ENCODE results near the gene KLHL21. TPM values are rescaled to one million over a fixed set of nuclear protein-coding genes. Genes with fewer than 3 reads are reported as not detected.

Gene KLHL21
- total RNA-seq, 1 donor = 51.8 TPM

DNA sequence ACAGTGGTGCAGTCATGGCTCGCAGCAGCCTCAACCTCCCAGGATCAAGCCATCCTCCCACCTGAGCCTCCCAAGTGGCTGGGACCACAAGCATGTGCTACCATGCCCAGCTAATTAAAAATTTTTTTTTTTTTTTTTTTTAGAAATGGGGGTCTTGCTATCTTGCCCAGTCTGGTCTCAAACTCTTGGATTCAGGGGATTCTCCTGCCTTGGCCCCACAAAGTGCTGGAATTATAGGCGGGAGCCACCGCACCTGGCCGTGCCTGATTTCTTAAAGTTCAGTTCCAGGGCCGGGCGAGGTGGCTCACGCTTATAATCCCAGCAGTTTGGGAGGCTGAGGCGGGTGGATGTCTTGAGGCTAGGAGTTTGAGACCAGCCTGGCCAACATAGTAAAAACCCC is 28.4 kb upstream of the KLHL21 start:
- no peak for DNase-seq (ENCODE audit: low read depth)
- TF ChIP-seq, protein P1, sequence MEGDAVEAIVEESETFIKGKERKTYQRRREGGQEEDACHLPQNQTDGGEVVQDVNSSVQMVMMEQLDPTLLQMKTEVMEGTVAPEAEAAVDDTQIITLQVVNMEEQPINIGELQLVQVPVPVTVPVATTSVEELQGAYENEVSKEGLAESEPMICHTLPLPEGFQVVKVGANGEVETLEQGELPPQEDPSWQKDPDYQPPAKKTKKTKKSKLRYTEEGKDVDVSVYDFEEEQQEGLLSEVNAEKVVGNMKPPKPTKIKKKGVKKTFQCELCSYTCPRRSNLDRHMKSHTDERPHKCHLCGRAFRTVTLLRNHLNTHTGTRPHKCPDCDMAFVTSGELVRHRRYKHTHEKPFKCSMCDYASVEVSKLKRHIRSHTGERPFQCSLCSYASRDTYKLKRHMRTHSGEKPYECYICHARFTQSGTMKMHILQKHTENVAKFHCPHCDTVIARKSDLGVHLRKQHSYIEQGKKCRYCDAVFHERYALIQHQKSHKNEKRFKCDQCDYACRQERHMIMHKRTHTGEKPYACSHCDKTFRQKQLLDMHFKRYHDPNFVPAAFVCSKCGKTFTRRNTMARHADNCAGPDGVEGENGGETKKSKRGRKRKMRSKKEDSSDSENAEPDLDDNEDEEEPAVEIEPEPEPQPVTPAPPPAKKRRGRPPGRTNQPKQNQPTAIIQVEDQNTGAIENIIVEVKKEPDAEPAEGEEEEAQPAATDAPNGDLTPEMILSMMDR (IDR thresholded peaks at IDR 0.05; ENCODE audit: insufficient read depth, low read depth, low read length) = no peak
- H3K4me3 ChIP-seq (ENCODE audit: low read depth, low read length) = no peak overlapping the region

DNA sequence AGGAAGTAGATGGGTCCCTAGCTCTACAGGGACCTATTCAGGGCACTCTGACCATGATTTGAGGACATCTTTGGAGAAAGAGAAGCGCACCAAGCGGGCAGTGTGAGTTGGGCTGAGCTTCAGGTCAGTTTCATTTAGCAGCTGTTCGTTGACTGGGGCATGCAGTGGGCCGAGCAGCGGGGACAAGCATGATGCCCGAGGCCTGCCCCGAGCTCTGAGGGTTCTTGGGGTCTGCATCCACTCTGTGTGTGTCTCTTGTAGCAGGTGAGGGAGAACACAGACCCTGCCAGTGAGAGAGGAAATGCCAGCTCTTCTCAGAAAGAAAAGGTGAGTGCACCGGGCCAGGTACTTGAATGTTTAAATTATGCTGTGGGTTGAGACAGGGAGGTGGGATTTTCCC is 27.4 kb upstream of the KLHL21 start:
- DNase-seq (ENCODE audit: low read depth) = no peak
- TF ChIP-seq, protein P1 (IDR thresholded peaks at IDR 0.05; ENCODE audit: insufficient read depth, low read depth, low read length) = no peak
- H3K4me3 ChIP-seq (ENCODE audit: low read depth, low read length) = no peak overlapping the region

DNA sequence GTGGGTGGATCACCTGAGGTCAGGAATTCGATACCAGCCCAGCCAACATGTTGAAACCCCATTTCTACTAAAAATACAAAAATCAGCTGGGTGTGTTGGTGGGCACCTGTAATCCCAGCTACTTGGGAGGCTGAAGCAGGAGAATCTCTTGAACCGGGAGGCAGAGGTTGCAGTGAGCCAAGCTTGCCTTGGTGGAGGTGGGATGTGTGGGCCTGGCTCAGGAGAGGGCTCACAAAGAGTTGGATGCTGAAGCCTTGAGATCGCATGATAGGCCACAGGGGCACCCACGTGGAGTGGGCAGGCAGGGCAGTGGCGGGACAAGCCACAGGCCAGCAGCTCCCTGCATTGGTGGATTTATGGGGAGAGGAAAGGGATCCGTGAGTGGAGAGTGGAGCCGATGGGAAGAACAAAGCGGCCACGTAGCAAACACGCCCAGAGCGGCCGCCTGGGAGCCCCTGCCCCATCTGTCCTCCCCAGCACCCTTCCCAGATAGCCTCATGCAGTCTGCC is 26.4 kb upstream of the KLHL21 start:
- DNase-seq (ENCODE audit: low read depth) = no peak
- TF ChIP-seq, protein P1 (IDR thresholded peaks at IDR 0.05; ENCODE audit: insufficient read depth, low read depth, low read length) = no peak
- no peak overlapping the region for H3K4me3 ChIP-seq (ENCODE audit: low read depth, low read length)

DNA sequence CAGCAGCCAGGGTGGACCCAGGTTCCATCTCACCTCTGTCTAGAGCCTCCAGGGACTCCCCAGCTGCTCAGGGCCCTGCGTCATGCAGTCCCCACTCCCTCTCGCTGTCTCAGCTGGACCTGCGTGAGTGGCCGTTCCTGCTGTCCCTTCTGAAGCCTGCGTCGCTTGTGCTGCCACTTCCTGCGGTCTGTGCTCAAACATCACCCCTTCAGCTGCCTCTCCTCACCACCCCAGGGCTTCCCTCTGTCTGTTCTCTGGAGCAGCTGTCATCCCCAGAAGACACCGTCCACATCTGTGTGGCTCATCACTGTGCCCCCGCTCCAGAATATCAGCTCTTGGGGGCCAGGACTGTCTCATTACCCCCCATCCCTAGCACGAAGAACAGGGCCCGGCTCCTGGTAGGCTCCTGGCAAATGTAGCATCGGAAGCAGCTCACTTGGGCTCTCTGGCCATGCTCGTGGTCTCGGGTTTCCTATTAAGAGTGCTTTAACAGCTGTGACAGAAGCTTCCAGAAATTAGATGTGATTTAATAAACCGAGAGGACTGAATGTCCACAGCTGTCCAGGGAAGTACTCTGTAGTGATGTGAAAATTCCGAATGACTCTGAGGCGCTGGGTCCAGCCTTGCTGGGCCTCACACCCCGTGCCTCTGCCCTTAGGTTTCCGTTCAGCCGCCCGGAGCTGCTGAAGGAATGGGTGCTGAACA is 25.3 kb upstream of the KLHL21 start:
- no peak for DNase-seq (ENCODE audit: low read depth)
- TF ChIP-seq, protein P1 (IDR thresholded peaks at IDR 0.05; ENCODE audit: insufficient read depth, low read depth, low read length) = no peak
- no peak overlapping the region for H3K4me3 ChIP-seq (ENCODE audit: low read depth, low read length)

DNA sequence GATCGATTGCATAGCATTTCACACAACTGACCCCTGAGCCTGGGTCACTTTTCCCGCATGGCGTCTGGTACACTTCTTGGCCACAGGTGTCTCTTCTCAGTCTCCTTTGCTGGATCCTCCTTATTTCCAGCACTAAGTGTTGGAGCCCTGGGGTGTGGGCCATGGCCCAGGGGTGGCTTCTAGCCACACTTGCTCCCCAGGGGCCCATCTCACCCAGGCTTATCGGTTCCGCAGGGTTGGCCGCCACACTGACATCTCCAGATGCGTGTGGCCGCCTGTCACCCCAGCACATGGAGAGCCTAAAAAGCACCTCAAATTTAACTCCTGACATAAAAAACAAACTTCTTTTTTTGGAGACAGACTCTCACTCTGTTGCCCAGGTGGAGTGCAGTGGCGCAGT is 24.4 kb upstream of the KLHL21 start:
- no peak for DNase-seq (ENCODE audit: low read depth)
- no peak overlapping the region for H3K4me3 ChIP-seq (ENCODE audit: low read depth, low read length)
- TF ChIP-seq, protein P1 (IDR thresholded peaks at IDR 0.05; ENCODE audit: insufficient read depth, low read depth, low read length) = no peak

DNA sequence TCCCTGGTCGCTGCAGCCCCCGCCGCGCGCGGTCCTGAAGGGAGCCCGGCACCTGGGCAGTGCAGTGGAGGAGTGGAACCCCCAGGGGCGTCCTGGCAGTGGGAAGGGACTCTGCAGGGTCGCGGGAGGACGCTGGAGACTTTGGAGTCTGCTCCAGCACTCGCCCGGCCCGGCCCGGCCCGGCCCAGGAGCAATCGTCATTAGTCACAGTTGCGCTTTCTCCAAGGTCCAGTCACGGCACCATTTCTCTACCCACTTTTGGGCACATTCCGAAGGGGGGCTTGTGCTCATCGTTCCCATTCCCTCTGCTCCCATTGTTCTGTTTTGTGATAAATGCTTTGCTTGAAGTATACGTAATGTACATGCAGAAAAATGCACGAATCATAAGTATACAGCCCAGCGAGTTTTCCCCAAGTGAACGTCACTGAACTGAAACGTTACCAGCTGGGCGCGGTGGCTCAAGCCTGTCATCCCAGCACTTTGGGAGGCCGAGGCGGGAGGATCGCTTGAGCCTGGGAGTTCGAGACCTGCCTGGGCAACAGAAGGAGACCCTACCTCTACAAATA is 23.0 kb upstream of the KLHL21 start:
- peak overlapping the region; percentile 77 for H3K4me3 ChIP-seq (ENCODE audit: low read depth, low read length)
- TF ChIP-seq, protein P1 (IDR thresholded peaks at IDR 0.05; ENCODE audit: insufficient read depth, low read depth, low read length) = no peak
- peak; percentile 40 for DNase-seq (ENCODE audit: low read depth)

All from fibroblast of villous mesenchyme (primary cell).